ENCODE measurements around the gene UBTD1.

Gene UBTD1, protein sequence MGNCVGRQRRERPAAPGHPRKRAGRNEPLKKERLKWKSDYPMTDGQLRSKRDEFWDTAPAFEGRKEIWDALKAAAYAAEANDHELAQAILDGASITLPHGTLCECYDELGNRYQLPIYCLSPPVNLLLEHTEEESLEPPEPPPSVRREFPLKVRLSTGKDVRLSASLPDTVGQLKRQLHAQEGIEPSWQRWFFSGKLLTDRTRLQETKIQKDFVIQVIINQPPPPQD

GRCh38 chr10:97498841-97499560 is at the start of gene UBTD1:
TSS of gene UBTD1 (plus strand) at chr10:97498924. CDS start at chr10:97499204, 280 bp downstream.
- Histone ChIP-seq H3K9me3 (ENCODE audit: control insufficient read depth in 2 of 2, low read length in 2 of 2) (no peaks in the 10 kb centered on the region), H3K4me1 (ENCODE audit: control insufficient read depth, insufficient read depth, low read length) (peaks cover 23% of the 10 kb centered on the region), H3K27ac (ENCODE audit: low read length) (peak within 1 kb of the TSS; percentile 88), H3K9ac (ENCODE audit: low read length in 2 of 2) (peak within 1 kb of the TSS; percentile 90 to 91), H3K27me3 (ENCODE audit: control insufficient read depth in 1 of 2, insufficient read depth in 2 of 2, low read length in 2 of 2) (no peaks in the 10 kb centered on the region), H3K4me3 (ENCODE audit: low read length in 2 of 2) (peak within 1 kb of the TSS; percentile 99), H3K36me3 (ENCODE audit: control insufficient read depth in 2 of 2, insufficient read depth in 2 of 2, low read length in 2 of 2) (no peaks in the 10 kb centered on the region)

DNA sequence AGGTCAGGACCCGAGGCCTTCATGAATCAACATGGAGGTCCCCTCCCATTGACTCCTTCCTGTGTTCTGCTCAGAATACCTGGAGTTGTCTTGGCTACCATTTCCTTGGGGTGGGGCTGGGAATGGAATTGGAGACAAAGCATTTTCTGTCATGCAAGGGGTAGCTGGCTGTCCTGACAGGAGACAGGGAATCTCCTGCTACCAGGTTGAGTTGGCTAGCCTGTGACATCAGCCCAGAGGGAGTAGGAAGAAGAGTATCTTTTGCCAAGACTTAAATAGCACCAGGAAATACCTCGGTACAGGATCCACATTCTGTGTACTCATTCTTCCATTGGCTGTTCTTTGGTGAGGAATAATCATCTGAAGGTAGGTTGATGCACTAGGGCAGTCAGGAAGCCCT is 47.9 kb upstream of the UBTD1 start:
- H3K27ac ChIP-seq (ENCODE audit: low read length): no peak overlapping the region
- H3K4me3 ChIP-seq (ENCODE audit: low read length in 2 of 2): no peak overlapping the region
- H3K4me1 ChIP-seq (ENCODE audit: control insufficient read depth, insufficient read depth, low read length): peaks cover 32% of the 10 kb centered on the region
- no peaks in the 10 kb centered on the region for H3K27me3 ChIP-seq (ENCODE audit: control insufficient read depth in 1 of 2, insufficient read depth in 2 of 2, low read length in 2 of 2)
- H3K9me3 ChIP-seq (ENCODE audit: control insufficient read depth in 2 of 2, low read length in 2 of 2): no peaks in the 10 kb centered on the region
- peaks cover 19 to 21% of the 10 kb centered on the region in 2 donors for H3K36me3 ChIP-seq (ENCODE audit: control insufficient read depth in 2 of 2, insufficient read depth in 2 of 2, low read length in 2 of 2)
- no peak overlapping the region for H3K9ac ChIP-seq (ENCODE audit: low read length in 2 of 2)

- H3K4me1 ChIP-seq (ENCODE audit: control insufficient read depth, insufficient read depth, low read length): peaks cover 27% of the 10 kb centered on the region
- peaks cover 22 to 28% of the 10 kb centered on the region in 2 donors for H3K36me3 ChIP-seq (ENCODE audit: control insufficient read depth in 2 of 2, insufficient read depth in 2 of 2, low read length in 2 of 2)
- no peak overlapping the region for H3K27ac ChIP-seq (ENCODE audit: low read length)
Measured at GRCh38 chr10:97451605-97452004, 47.1 kb upstream of the UBTD1 start.

DNA sequence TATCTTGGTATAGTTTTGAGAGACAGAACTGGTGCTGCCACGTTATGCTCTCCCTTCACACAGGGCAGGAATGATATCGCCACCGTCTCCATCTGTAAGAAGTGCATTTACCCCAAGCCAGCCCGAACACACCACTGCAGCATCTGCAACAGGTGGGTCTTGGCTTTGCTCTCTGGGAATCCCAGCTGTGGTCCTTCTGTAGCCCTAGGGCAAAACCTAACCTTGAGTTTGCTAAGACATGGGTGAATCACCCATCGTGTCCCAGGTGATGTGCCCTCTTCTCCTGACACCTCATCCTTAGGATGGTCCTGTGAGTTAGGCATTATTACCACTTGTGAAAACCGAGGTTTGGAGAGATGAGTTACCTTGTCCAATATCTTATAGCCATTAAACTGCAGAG is 46.4 kb upstream of the UBTD1 start:
- Histone ChIP-seq H3K9me3 (ENCODE audit: control insufficient read depth in 2 of 2, low read length in 2 of 2) (no peaks in the 10 kb centered on the region), H3K4me1 (ENCODE audit: control insufficient read depth, insufficient read depth, low read length) (peaks cover 20% of the 10 kb centered on the region), H3K4me3 (ENCODE audit: low read length in 2 of 2) (no peak overlapping the region), H3K9ac (ENCODE audit: low read length in 2 of 2) (no peak overlapping the region), H3K36me3 (ENCODE audit: control insufficient read depth in 2 of 2, insufficient read depth in 2 of 2, low read length in 2 of 2) (peaks cover 28 to 35% of the 10 kb centered on the region in 2 donors), H3K27ac (ENCODE audit: low read length) (no peak overlapping the region), H3K27me3 (ENCODE audit: control insufficient read depth in 1 of 2, insufficient read depth in 2 of 2, low read length in 2 of 2) (no peaks in the 10 kb centered on the region)

More at GRCh38 chr10:97451605-97452004, 47.1 kb upstream of the UBTD1 start:
- Histone ChIP-seq H3K4me3 (ENCODE audit: low read length in 2 of 2) (no peak overlapping the region), H3K27me3 (ENCODE audit: control insufficient read depth in 1 of 2, insufficient read depth in 2 of 2, low read length in 2 of 2) (no peaks in the 10 kb centered on the region), H3K9ac (ENCODE audit: low read length in 2 of 2) (no peak overlapping the region), H3K9me3 (ENCODE audit: control insufficient read depth in 2 of 2, low read length in 2 of 2) (no peaks in the 10 kb centered on the region)

DNA sequence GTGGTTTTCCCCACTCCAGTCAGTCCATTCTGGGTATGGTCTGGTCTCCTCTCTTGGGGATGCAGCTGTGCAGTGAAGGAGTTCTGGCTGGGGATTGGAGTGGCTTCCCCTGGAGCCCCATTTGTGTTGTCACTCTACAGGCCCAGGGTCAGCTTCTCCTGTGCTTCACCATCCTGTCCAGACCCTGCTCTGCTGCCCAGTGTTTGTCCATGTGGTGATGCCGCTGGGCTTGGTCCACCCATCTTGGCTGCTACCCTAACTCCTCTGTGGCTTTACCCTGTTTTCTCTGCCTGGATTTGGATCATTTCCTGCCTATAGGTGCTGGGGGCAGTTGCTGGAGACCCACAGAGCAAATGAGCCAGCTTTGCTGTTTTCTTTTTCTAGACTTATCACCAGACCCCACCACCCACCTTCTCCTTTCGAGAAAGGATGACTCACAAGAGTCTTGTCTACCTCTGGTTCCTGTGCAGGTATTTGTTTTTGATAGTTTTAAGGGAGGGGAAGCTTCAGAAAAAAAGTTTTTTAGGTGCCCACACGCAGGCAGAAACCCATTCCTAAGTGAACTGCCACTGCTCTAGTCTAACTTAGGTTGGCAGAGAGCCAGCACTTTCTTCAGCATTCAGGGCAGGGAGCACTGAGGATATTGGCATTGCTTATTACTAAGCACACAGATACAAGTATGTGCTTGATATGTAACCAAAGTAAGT is 44.2 kb upstream of the UBTD1 start:
- Histone ChIP-seq H3K9ac (ENCODE audit: low read length in 2 of 2) (no peak overlapping the region), H3K4me1 (ENCODE audit: control insufficient read depth, insufficient read depth, low read length) (peaks cover 15% of the 10 kb centered on the region), H3K9me3 (ENCODE audit: control insufficient read depth in 2 of 2, low read length in 2 of 2) (no peaks in the 10 kb centered on the region), H3K36me3 (ENCODE audit: control insufficient read depth in 2 of 2, insufficient read depth in 2 of 2, low read length in 2 of 2) (peaks cover 43 to 49% of the 10 kb centered on the region in 2 donors), H3K27ac (ENCODE audit: low read length) (peak overlapping the region; percentile 31), H3K4me3 (ENCODE audit: low read length in 2 of 2) (no peak overlapping the region), H3K27me3 (ENCODE audit: control insufficient read depth in 1 of 2, insufficient read depth in 2 of 2, low read length in 2 of 2) (no peaks in the 10 kb centered on the region)

DNA sequence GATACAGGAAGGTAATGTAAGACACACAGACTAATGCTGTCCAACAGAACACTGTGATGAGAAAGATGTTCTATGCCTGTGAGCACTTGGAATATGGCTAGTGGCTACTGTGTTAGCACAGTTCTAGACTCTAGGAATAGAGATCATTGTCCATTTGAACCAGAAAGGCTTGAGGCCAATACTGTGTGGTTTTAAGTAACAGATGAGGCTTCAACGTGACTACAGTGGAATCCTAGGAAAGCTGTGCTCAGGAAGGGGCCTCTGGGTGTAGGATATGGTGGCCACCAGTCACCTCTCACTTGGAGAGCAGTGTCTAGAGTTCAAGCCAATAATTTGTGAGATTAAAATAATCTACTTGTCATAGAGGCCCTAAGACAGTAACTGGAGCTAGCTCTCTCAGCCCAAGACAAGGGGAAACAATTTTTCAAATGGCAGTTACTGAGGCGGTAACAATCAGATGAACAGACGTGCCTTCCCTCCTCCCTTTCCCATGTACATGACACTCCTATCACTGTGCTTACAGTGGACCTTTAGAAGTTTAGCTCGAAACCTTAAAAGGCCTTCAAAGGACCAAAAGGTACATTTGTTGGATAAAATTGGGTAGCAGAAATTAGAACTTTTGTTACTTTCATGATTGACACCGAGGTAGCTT is 42.6 kb upstream of the UBTD1 start:
- Histone ChIP-seq H3K27ac (ENCODE audit: low read length) (no peak overlapping the region), H3K9me3 (ENCODE audit: control insufficient read depth in 2 of 2, low read length in 2 of 2) (no peaks in the 10 kb centered on the region), H3K4me3 (ENCODE audit: low read length in 2 of 2) (no peak overlapping the region), H3K4me1 (ENCODE audit: control insufficient read depth, insufficient read depth, low read length) (peaks cover 17% of the 10 kb centered on the region), H3K9ac (ENCODE audit: low read length in 2 of 2) (no peak overlapping the region), H3K36me3 (ENCODE audit: control insufficient read depth in 2 of 2, insufficient read depth in 2 of 2, low read length in 2 of 2) (peaks cover 52 to 60% of the 10 kb centered on the region in 2 donors), H3K27me3 (ENCODE audit: control insufficient read depth in 1 of 2, insufficient read depth in 2 of 2, low read length in 2 of 2) (no peaks in the 10 kb centered on the region)

DNA sequence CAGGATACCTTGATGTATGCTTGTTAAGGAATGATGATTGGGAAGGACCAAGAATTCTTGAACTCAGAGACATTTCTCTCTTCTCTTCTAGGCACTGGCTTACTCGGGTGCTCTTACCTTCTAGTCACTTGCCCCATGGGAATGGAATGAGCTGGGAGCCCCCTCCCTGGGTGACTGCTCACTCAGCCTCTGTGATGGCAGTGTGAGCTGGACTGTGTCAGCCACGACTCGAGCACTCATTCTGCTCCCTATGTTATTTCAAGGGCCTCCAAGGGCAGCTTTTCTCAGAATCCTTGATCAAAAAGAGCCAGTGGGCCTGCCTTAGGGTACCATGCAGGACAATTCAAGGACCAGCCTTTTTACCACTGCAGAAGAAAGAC is 42.0 kb upstream of the UBTD1 start:
- Histone ChIP-seq H3K27me3 (ENCODE audit: control insufficient read depth in 1 of 2, insufficient read depth in 2 of 2, low read length in 2 of 2) (no peaks in the 10 kb centered on the region), H3K36me3 (ENCODE audit: control insufficient read depth in 2 of 2, insufficient read depth in 2 of 2, low read length in 2 of 2) (peaks cover 57 to 64% of the 10 kb centered on the region in 2 donors), H3K4me3 (ENCODE audit: low read length in 2 of 2) (no peak overlapping the region), H3K27ac (ENCODE audit: low read length) (peak overlapping the region; percentile 11), H3K9ac (ENCODE audit: low read length in 2 of 2) (no peak overlapping the region), H3K4me1 (ENCODE audit: control insufficient read depth, insufficient read depth, low read length) (peaks cover 19% of the 10 kb centered on the region), H3K9me3 (ENCODE audit: control insufficient read depth in 2 of 2, low read length in 2 of 2) (no peaks in the 10 kb centered on the region)

- Histone ChIP-seq H3K4me3 (ENCODE audit: low read length in 2 of 2) (no peak overlapping the region), H3K27me3 (ENCODE audit: control insufficient read depth in 1 of 2, insufficient read depth in 2 of 2, low read length in 2 of 2) (no peaks in the 10 kb centered on the region), H3K9ac (ENCODE audit: low read length in 2 of 2) (no peak overlapping the region), H3K27ac (ENCODE audit: low read length) (no peak overlapping the region), H3K9me3 (ENCODE audit: control insufficient read depth in 2 of 2, low read length in 2 of 2) (no peaks in the 10 kb centered on the region), H3K4me1 (ENCODE audit: control insufficient read depth, insufficient read depth, low read length) (peaks cover 10% of the 10 kb centered on the region), H3K36me3 (ENCODE audit: control insufficient read depth in 2 of 2, insufficient read depth in 2 of 2, low read length in 2 of 2) (peaks cover 58 to 70% of the 10 kb centered on the region in 2 donors)
Measured at GRCh38 chr10:97459111-97459510, 39.6 kb upstream of the UBTD1 start.

- H3K9me3 ChIP-seq (ENCODE audit: control insufficient read depth in 2 of 2, low read length in 2 of 2): no peaks in the 10 kb centered on the region
- peaks cover 4% of the 10 kb centered on the region for H3K4me1 ChIP-seq (ENCODE audit: control insufficient read depth, insufficient read depth, low read length)
- H3K36me3 ChIP-seq (ENCODE audit: control insufficient read depth in 2 of 2, insufficient read depth in 2 of 2, low read length in 2 of 2): peaks cover 60 to 76% of the 10 kb centered on the region in 2 donors
- no peaks in the 10 kb centered on the region for H3K27me3 ChIP-seq (ENCODE audit: control insufficient read depth in 1 of 2, insufficient read depth in 2 of 2, low read length in 2 of 2)
- no peak overlapping the region for H3K4me3 ChIP-seq (ENCODE audit: low read length in 2 of 2)
- H3K27ac ChIP-seq (ENCODE audit: low read length): no peak overlapping the region
- H3K9ac ChIP-seq (ENCODE audit: low read length in 2 of 2): no peak overlapping the region
Measured at GRCh38 chr10:97459933-97460332, 38.8 kb upstream of the UBTD1 start.

- Histone ChIP-seq H3K27me3 (ENCODE audit: control insufficient read depth in 1 of 2, insufficient read depth in 2 of 2, low read length in 2 of 2) (no peaks in the 10 kb centered on the region), H3K9me3 (ENCODE audit: control insufficient read depth in 2 of 2, low read length in 2 of 2) (no peaks in the 10 kb centered on the region), H3K4me3 (ENCODE audit: low read length in 2 of 2) (no peak overlapping the region), H3K9ac (ENCODE audit: low read length in 2 of 2) (no peak overlapping the region), H3K36me3 (ENCODE audit: control insufficient read depth in 2 of 2, insufficient read depth in 2 of 2, low read length in 2 of 2) (peaks cover 63 to 82% of the 10 kb centered on the region in 2 donors), H3K4me1 (ENCODE audit: control insufficient read depth, insufficient read depth, low read length) (peaks cover 4% of the 10 kb centered on the region), H3K27ac (ENCODE audit: low read length) (no peak overlapping the region)
Measured at GRCh38 chr10:97462309-97462708, 36.4 kb upstream of the UBTD1 start.
